T-helper 2 cell (primary cell): ENCODE measurements around the gene ANAPC10.
A peak's percentile ranks its signal among the peaks of the same experiment; 100 is the strongest.
"Not testable (repeated sequence)": the region's sequence is repeated elsewhere in the genome, so short reads cannot be mapped to it uniquely, and the experiment has no call there.

ENCODE experiments used
- DNase-seq, 5 experiments: peaks; one replicate each; pipeline versions ENCODE4 v3.0.0 to v3.0.0-alpha.2; 2012 to 2022

The ANAPC10 gene

DNA sequence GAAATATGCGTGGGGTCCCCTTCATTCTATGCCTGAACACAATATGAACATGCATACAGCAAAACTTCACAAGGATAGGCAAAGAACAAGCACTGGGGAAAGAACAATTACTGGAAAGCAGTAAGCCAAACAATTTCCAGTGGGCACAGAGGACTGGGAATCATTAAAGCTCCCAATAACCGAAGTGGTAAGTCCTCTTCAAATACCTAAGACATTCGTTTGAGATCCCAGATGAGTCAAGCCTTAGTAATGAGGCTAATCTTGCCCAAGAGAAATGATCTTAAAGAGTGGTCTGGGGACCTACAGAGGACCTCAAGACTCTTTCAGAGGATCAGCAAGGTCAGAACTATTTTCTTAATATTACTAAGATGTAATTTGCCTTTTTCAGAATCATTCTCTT lies 28.6 kb downstream of the ANAPC10 start:
- no peak for DNase-seq

DNA sequence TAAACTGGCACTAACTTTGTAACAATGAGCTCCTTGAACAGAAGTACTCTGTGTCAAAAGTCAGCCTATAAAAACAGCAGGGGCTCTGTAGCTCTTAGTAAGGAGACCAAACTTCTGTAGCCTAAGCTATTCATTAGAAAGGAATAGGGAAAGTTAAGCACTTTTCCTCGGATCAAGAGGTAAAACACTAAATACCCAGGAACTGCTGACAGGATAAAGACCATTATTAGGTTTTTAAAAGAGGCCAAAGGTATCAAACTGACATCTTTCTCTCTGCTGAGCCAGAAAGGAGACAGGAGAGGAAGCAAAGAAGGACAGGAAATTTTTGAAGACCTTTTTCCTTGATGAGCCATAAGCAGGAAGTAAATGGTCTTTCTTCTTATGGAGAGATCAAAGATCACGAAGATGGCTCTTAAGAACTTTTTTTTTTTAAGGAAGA lies 31.9 kb downstream of the ANAPC10 start:
- no peak for DNase-seq

DNA sequence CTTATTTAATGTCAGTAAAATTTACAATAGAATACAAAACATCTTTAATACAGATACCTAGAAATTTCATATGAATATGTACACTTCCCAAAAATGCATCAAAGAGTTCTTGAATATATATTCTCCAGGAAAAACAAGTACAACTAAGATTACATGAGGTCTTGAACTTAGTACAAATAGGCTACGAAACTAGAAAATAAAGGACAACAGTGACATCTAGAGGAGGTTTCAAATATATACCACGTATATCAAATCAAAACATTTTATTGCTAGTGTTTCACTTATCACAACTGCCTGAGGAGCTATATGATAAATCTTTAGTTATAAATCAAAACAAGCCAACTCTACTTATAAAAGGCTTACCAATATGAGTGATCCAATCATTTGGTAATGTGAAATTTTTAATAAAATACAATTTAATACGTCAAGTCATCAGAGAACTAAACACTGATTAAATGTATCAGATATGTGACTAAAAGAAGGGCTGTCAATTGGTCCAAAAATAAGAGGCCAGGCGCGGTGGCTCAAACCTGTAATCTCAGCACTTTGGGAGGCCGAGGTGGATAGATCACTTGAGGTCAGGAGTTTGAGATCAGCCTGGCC lies 36.6 kb downstream of the ANAPC10 start:
- peak in 2 of 5 experiments; percentile 0 to 56 for DNase-seq

DNA sequence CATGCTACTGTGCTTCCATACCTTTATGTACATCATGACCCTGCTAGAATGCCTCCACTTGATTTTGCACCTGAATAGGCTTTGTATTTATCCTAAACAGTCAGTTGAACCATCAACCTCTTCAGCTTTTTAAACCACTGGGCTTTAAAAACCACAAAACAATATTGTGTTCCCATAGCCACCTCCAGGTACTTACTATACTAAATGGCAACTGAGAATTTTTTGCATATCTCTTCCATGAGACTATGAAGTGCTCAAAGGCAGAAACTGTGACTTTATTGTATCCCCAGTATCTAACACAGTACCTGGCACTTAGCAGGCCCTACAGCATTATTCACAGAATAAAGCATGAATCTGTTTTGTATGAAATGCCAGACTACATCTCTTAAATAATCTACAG lies 39.7 kb downstream of the ANAPC10 start:
- DNase-seq: no peak

DNA sequence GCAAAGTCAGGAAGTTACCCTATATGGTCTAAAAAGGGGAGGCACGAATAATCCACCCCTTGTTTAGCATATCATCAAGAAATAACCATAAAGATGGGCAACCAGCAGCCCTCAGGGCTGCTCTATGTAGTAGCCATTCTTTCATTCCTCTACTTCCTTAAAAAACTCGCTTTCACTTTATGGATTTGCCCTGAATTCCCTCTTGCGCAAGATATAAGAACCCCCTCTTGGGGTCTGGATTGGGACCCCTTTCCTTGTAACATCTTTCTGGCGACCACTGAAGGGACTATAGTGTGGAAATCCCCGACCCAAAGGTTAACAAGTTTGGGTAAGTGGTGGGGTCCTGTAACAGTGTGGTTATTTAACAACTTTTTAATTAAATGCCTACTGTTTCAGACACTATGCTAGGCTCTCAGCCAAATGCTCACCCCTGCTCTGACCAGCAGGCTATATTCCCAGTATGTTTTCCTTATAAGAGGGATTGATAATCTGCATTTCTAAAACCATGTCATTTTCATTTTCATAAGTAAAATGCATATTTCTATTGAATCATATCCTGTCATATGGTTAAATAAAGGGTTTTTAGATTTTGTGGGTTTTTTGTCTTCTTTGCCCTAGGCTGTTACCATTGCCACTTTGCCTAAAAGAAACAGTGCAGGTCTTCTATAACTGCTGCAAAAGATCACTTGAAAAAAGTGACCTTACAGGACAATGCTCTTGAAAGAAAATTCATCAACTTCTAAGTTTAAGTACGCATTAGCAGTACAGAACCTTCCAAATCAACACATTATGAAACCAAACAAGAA lies 41.5 kb downstream of the ANAPC10 start:
- DNase-seq: no peak

DNA sequence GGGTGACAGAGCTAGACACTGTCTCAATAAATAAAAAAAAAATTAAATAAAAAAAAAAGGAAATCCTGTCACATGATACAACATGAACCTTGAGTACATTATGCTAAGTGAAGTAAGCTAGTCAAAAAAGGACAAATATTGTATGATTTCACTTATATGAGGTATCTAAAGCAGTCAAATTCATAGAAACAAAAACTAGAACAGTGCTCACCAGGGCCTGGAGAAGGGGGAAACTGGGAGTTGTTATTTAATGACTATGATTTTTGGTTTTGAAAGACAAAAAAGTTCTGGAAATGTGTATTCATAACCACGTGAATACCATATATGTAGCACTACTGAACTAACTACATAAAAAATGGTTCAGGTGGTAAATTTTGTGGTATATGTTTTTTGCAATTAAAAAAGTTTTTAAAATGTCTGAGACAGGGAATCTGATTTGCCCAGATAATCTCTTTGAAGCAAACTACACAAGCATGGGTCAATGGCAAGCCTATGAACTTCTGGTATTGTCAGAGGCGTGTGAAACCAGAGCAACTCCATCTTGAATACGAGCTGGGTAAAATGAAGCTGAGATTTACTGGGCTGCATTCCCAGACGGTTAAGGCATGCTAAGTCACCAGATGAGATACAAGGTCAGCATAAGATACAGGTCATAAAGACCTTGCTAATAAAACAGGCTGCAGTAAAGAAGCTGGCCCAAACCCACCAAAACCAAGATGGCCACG lies 42.3 kb downstream of the ANAPC10 start:
- DNase-seq: no peak

DNA sequence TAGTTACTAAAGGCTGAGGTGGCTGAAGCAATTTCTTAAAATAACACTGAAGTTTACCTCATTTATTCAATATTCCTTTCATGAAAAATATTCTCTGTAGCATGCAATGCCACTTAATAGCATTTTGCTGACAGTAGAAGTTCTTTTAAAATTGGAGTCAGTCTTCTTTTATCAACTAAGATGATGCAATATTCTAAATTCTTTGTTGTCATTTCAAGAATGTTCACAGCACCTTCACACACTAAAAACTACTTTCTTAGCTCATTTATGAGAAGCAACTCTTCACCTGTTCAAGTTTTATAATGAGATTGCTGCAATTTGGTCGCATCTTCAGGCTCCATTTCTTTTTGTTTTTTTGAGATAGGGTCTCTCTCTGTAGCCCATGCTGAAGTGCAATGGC lies 48.8 kb downstream of the ANAPC10 start:
- DNase-seq: no peak

DNA sequence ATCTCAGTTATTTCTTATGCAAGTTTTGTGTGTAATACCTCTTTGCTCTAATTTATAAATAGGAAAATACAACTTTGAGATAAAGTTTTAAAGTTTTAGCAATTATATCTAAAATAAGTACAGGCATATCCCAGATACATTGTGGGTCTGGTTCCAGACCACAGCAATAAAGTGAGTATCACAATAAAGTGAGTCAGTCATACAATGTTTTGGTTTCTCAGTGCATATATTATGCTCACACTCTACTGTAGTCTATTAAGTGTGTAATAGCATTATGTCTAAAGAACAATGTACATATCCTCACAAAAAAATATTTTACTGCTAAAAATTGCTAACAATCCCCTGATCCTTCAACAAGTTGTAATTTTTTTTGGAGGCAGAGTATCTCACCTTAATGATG lies 49.2 kb downstream of the ANAPC10 start:
- no peak for DNase-seq

DNA sequence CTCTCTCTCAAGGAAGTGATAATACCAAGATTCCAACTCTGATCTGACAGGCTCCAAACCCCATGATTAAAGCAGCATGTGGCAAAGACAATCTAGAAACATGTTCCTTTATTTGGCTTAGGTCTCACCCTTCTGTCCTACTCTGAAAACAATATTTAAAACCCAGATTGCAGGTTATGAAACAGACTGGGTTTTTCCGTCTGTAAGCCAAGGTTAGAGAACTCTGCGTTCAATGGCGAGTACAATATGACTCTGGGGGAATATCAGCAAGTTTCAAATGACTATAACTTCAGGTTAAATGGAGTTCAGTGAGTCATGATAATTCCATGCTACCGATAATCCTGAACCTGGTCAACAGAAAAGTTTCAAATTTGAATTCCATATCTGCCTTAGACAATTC lies 50.8 kb downstream of the ANAPC10 start:
- DNase-seq: no peak

DNA sequence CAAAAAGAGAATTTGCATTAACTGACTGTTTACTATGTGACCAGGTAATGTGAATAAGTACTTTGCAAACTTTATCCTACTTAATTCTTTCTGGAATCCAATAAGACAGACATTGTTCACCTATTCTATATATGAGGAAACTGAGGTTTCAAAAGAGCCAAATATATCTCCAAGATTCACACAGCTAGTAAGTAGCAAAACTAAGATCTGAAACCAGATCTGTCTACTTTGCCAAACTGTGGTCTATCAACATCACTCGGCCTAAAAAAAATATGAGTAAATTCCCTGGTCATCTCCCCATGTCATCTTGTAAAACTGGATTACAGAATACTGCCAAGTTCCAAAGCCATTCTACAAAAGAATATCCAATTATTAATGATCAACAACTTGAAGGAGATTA lies 52.8 kb downstream of the ANAPC10 start:
- DNase-seq: no peak

DNA sequence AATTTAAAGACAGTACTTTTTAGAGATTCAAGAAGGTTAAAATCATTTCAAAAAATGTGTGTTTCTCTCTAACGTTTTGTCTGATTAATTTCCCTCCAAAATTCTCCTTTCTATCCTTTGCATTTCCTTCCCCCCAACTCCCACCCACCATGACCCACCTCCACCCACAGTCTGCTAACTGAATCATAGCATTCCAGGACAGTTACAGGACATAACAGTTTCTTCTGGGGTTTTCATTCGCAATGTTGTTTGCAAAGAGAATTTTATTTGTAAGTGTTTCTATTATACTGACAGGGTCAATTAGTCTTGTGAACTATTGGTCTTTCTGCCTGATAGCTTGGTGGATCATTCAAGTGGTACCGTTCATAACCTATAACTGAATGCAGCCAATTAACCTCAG lies 53.7 kb downstream of the ANAPC10 start:
- DNase-seq: no peak

DNA sequence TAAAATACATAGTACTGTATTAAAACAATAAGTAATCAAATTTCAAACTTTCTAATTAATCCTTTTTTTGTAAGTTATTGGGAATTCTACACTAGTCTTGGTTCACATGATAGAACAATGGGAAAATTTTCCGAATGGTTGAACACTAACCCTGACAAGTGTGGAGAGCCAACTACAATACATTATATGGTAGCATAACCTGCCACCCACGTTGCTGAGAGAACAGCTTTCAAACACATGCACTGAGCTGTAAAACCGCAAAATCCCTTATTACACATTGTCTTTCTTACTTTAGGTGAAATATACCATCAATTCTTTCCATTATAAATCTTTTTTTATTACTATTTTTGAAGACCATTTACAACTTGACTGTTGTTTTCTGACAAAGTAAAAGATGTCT lies 54.7 kb downstream of the ANAPC10 start:
- no peak for DNase-seq

DNA sequence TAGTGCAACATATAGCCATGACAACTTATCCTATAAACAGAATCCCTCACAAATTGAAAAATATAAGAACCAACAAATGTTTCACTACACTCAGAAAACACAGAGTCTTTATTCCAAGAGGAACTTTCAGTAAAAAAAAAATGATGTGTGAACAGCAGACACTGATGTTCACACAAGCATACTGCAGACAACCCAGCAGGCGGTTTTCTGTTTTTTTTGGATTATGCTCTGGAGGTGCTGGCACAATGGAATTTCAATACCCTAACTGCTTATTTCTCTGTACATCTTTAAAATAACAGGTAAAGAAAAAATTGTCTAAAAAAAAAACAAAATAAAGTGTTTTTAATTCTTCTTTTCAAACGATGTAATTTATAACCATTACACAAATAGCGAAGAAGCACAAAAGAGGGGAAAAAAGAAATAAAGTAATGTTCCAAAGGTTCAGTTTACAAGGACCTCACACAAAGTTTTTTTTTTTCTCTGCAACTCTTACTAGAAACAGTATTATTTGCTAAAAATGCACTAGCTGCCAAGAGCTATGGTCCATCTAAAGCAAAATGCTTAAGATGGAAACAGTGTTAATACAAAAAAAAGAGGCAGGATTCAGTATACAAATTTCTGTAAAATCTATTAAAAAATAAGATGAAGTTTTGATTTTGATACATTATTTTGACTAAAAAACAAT lies 55.3 kb downstream of the ANAPC10 start:
- DNase-seq: no peak

DNA sequence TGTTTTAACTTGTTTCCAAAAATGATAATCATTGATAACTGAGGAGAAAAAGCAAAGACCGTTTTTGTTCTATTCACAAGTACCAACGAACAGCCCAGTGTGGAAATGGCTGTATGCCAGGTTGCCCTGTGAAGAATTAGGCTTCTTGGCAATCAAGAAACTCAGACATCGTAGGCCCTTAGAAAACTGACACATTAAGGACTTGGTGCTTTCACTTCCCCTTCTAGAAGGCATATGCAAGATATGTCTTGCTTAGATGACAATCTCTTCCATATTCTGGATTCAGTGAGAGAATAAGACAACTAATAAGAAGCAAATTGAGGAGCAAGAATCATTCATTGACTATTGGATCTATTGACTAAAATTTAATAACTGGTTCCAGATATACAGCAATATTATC lies 56.6 kb downstream of the ANAPC10 start:
- DNase-seq: no peak

DNA sequence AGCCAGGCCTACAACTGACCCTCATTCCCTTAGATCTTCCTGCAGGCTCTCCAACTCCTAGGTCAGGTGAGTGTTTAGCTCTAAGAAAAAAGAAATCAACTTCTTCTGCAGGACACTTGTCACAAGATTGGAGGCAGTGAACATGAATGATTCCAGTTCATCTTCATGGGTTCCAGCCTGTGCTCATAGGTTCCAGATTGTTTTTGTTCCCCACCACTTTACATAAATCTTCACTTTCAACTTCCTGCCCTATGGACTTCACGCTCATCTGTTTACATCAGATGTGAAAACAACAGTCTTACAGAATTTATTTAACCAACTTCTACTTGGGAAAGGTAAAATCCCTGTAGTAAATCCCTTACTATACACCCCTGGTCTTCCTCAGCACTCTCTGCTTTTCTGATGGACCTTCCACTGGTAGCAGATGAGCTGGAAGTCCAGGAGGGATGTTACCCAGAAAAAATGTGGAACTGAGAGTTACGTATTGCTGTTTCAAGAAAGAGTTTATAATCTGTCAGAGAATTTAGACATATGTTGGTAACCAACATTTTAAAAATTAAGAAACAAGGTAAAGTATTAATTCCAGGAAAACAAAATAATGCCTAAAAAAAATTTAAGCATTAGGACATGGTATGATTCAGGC lies 62.4 kb downstream of the ANAPC10 start:
- no peak for DNase-seq

DNA sequence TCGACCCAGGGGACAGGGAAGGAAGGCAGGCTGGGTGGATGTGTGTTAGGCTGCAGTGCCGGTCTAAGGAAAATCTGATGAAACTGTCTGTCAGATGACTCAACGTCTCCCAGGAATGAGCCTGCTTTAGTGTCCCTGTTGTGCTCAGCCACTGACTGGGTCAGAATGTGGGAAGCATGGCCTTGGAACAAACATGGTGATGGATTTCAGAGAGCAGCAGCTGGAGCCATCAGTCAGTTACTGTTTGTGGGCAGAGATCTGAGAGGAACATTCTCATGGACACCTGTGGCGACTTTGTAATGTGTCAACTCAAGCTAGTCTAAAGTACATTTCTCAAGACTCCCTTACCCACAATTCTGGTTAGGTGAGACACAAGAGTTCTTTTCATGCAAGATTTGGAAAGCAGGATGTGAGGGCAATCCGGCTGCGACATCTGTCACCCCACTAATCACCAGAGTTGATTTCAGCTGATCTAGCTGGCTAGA lies 63.2 kb downstream of the ANAPC10 start:
- no peak for DNase-seq

DNA sequence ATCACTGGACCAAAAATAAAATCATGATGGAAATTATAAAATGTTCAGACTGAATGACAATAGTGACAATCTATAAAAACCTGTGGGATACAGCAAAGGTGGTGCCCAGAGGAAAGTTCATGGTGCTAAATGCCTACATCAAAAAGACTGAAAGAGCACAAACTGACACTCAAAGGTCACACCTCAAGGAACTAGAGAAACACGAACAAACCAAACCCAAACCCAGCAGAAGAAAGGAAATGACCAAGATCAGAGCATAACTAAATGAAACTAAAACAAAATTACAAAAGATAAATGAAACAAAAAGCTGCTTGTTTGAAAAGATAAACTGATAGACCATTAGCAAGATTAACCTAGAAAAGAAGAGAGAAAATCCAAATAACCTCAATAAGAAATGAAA lies 78.7 kb downstream of the ANAPC10 start:
- DNase-seq: peak in 1 of 5 experiments; percentile 29

DNA sequence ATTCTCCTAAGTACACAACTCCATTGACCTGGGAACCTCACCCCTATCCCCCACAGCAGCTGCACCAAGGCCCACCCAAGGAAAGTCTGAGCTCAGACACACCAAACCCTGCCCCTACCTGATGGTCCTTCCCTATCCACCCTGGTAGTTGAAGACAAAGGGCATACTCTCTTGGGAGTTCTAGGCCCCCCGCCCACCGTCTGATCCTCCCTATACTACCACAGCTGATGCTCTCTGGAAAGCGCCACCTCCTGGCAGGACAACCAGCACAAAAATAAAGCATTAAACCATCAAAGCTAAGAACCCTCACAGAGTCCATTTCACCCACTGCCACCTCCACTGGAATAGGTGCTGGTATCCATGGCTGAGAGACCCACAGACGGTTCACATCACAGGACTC lies 83.6 kb downstream of the ANAPC10 start:
- no peak for DNase-seq

DNA sequence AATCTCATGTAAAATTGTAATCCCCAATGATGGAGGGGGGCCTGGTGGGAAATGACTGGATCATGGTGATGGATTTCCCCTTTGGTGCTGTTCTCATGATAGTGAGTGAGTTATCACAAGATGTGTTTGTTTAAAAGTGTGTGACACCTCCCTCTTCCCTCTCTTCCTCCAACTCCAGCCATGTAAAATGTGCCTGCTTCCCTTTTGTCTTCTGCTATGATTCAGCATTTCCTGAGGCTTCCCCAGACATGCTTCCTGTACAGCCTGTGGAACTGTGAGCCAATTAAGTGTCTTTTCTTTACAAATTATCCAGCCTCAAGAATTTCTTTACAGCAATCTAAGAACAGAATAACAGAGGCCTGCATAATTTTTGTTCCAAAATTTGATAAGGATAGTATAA lies 85.2 kb downstream of the ANAPC10 start:
- no peak for DNase-seq

DNA sequence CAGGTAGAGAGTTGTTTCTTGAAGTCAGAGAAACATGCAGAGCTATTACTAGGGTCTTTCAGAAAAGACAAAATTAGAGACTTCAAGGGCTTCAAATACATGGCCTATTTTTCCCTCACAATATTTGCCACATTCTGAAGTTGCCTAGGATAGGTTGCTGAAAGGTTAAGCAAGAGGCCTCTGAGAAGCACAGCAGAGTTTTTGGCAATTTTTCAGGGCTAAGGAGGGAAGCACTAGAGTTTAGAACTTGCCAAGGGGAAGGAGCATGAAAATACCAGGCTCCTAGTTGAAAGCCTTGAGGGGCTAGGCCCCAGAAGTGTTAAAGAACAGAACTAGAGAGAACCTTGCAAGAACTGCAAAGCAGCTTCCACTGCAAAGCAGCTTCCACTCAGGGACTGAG lies 86.4 kb downstream of the ANAPC10 start:
- DNase-seq: no peak

DNA sequence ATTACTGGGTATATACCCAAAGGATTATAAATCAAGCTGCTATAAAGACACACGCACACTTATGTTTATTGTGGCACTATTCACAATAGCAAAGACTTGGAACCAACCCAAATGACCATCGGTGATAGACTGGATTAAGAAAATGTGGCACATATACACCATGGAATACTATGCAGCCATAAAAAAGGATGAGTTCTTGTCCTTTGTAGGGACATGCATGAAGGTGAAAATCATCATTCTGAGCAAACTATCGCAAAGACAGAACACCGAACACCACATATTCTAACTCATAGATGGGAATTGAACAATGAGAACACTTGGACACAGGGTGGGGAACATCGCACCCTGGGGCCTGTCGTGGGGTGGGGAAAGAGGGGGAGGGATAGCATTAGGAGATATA lies 87.7 kb downstream of the ANAPC10 start:
- DNase-seq: not testable (repeated sequence)

DNA sequence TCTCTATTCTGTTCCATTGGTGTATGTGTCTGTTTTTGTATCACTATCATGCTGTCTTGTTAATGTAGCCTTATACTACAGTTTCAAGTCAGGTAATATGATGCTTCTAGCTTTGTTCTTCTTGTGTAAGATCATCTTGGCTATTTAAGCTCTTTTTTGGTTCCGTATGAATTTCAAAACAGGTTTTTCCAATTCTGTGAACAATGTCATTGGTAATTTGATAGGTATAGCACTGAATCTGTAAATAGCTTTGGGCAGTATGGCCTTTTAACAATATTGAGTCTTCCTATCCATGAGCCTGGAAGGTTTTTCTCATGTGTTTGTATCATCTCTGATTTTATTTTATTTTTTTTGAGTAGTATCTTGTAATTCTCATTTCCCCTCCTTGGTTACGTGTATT lies 94.3 kb downstream of the ANAPC10 start:
- DNase-seq: no peak

DNA sequence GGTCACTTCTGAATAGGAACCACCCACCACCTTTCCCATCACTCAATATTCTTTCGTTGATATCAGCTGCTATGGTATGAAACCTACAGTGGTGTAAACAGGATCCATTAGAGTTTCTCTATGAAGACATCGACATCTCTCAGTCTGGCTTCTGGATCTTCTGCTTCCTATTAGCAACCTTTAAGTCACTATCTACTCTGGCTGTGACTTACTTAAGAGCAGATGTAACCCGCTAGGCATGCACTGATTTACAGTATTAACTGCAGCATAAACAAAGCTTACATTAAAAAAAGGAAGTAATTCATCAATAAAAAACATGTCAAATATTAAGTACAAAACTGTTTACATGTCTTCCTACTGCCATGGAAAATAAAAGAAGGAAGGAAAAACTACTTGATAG lies 96.4 kb downstream of the ANAPC10 start:
- no peak for DNase-seq
